Measurements from ENCODE around the gene KIAA0232.

The KIAA0232 gene

GRCh38 chr4:6782147-6782845 lies at the start of gene KIAA0232:
KIAA0232 (plus strand) TSS chr4:6782727; CDS start chr4:6824454, 41,727 bp downstream.
- DNase-seq, result peak; percentile 86

GRCh38 chr4:6733358-6734164 lies 49.0 kb upstream of the KIAA0232 start:
- DNase-seq, result no peak

GRCh38 chr4:6734165-6734786 lies 48.3 kb upstream of the KIAA0232 start:
- DNase-seq, result no peak

- DNase-seq, result no peak
Observed at GRCh38 chr4:6739920-6740319, 42.6 kb upstream of the KIAA0232 start.

GRCh38 chr4:6740347-6740746 lies 42.2 kb upstream of the KIAA0232 start:
- no peak for DNase-seq

GRCh38 chr4:6742507-6742906 lies 40.0 kb upstream of the KIAA0232 start:
- DNase-seq, result no peak

- DNase-seq, result no peak
Observed at GRCh38 chr4:6742989-6743388, 39.5 kb upstream of the KIAA0232 start.

GRCh38 chr4:6746721-6747293 lies 35.7 kb upstream of the KIAA0232 start:
- DNase-seq, result peak; percentile 93

- DNase-seq, result peak; percentile 90
Observed at GRCh38 chr4:6747294-6748051, 35.1 kb upstream of the KIAA0232 start.

- DNase-seq, result no peak
Observed at GRCh38 chr4:6748286-6748685, 34.2 kb upstream of the KIAA0232 start.

- no peak for DNase-seq
Observed at GRCh38 chr4:6749340-6750171, 33.0 kb upstream of the KIAA0232 start.

- no peak for DNase-seq
Observed at GRCh38 chr4:6750286-6751221, 32.0 kb upstream of the KIAA0232 start.

GRCh38 chr4:6751611-6752485 lies 30.7 kb upstream of the KIAA0232 start:
- no peak for DNase-seq

GRCh38 chr4:6752486-6752829 lies 30.1 kb upstream of the KIAA0232 start:
- no peak for DNase-seq

- no peak for DNase-seq
Observed at GRCh38 chr4:6753103-6753560, 29.4 kb upstream of the KIAA0232 start.

- no peak for DNase-seq
Observed at GRCh38 chr4:6753891-6754290, 28.6 kb upstream of the KIAA0232 start.

- no peak for DNase-seq
Observed at GRCh38 chr4:6754481-6755087, 27.9 kb upstream of the KIAA0232 start.

GRCh38 chr4:6755088-6755753 lies 27.3 kb upstream of the KIAA0232 start:
- DNase-seq, result no peak
